ENCODE measurements around the gene ZNF618. TPM values are rescaled to one million over a fixed set of nuclear protein-coding genes. Genes with fewer than 3 reads are reported as not detected.

ZNF618 gene
- total and polyA plus RNA-seq, 8 donors = 9.9 to 38.6 (median 34.9) TPM

DNA sequence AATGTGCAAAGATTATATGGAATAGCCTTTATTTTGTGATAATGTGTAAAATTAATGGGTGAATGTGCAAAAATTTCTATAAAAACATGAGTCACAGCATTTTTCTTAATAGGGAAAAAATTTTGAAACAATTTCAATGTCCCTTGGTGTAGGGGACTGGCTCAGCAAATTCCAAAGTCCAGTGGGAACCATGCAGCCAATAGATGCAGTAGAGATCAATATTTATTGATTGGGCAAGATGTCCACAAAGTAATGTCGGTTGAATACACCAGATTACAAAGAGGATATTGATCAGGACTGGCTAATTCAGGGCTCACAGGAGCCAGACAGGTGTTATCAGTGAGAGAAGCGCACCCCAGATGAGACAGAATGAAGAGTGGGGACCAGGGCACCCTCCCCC, 139.5 kb downstream of the ZNF618 start:
- Histone ChIP-seq H3K4me1 (no peaks in the 10 kb centered on the region), H3K36me3 (peaks cover 0 to 26% of the 10 kb centered on the region in 2 donors), H3K27me3 (no peaks in the 10 kb centered on the region), H3K27ac (no peak overlapping the region), H3K9me3 (no peaks in the 10 kb centered on the region), H3K4me3 (no peak overlapping the region)
- TF ChIP-seq, protein P1, sequence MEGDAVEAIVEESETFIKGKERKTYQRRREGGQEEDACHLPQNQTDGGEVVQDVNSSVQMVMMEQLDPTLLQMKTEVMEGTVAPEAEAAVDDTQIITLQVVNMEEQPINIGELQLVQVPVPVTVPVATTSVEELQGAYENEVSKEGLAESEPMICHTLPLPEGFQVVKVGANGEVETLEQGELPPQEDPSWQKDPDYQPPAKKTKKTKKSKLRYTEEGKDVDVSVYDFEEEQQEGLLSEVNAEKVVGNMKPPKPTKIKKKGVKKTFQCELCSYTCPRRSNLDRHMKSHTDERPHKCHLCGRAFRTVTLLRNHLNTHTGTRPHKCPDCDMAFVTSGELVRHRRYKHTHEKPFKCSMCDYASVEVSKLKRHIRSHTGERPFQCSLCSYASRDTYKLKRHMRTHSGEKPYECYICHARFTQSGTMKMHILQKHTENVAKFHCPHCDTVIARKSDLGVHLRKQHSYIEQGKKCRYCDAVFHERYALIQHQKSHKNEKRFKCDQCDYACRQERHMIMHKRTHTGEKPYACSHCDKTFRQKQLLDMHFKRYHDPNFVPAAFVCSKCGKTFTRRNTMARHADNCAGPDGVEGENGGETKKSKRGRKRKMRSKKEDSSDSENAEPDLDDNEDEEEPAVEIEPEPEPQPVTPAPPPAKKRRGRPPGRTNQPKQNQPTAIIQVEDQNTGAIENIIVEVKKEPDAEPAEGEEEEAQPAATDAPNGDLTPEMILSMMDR (IDR thresholded peaks at IDR 0.05) = no peak
- no peak for ATAC-seq
- no peak for DNase-seq
- intact Hi-C loops (cut with DNase I) = no loop called here

DNA sequence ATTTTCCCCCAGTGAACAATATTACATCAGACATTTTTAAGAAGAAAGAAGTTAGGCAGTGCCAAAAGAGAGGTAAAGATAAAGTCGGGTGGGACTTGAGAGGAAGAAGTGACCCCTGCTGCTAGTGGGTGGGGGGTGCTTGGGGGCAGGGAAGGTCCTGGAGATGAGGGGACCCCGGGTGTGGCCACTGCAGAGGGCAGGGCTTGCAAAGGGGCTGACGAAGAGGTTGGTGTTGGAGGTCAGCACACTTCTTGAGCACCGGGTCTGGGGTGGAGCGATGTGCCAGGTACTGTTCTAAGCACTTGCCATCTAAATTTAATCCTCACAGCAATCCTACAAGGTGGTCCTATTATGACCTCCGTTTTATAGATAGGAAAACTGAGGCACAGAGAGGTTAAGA, 140.0 kb downstream of the ZNF618 start:
- Histone ChIP-seq H3K9me3 (no peaks in the 10 kb centered on the region), H3K4me3 (no peak overlapping the region), H3K27ac (no peak overlapping the region), H3K4me1 (no peaks in the 10 kb centered on the region), H3K27me3 (no peaks in the 10 kb centered on the region), H3K36me3 (peaks cover 0 to 27% of the 10 kb centered on the region in 2 donors)
- TF ChIP-seq, protein P1 (IDR thresholded peaks at IDR 0.05) = no peak
- ATAC-seq = no peak
- intact Hi-C loops (cut with DNase I) = no loop called here
- no peak for DNase-seq

DNA sequence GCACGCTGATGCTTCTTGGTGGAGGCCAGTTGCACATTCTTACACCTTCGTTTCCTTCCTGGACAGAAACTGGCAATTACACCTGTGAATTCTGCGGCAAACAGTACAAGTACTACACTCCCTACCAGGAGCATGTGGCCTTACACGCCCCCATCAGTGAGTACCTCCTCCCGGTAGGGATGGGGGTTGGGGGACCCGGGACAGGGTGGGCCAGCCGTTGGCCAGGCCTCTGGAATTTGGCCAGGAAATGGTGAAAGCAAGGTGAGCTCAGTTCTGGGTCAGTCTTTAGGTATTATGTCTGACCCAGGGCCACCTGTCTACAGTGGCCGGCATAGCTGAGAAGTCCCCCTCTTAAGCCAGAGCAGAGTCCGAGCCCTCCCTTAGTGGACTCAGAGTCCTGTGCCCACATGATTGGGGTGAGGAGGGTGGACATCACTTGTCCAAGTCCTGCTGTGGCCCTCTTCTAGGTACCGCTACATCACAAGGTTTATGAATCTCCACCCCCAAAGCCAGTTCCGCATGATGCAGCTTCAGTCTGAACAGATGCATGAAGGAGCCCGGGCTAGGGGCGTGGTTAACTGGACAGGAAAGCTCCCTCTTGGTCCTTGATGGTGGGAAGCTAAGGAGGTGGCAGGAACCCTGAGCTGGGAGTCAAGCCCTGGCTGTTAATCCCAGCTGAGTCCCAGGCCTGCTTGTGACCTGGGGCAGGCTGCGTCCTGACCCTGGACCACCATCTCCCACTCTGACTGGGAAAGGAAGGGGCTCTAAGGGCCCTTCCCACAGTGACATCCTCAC, 140.7 kb downstream of the ZNF618 start:
- Histone ChIP-seq H3K27me3 (no peaks in the 10 kb centered on the region), H3K4me1 (no peaks in the 10 kb centered on the region), H3K27ac (no peak overlapping the region), H3K9me3 (peaks cover 0 to 2% of the 10 kb centered on the region in 2 donors), H3K36me3 (peaks cover 0 to 21% of the 10 kb centered on the region in 2 donors), H3K4me3 (no peak overlapping the region)
- intact Hi-C loops (cut with DNase I) = no loop called here
- TF ChIP-seq, protein P1 (IDR thresholded peaks at IDR 0.05) = no peak
- ATAC-seq (no peak), DNase-seq (no peak)

DNA sequence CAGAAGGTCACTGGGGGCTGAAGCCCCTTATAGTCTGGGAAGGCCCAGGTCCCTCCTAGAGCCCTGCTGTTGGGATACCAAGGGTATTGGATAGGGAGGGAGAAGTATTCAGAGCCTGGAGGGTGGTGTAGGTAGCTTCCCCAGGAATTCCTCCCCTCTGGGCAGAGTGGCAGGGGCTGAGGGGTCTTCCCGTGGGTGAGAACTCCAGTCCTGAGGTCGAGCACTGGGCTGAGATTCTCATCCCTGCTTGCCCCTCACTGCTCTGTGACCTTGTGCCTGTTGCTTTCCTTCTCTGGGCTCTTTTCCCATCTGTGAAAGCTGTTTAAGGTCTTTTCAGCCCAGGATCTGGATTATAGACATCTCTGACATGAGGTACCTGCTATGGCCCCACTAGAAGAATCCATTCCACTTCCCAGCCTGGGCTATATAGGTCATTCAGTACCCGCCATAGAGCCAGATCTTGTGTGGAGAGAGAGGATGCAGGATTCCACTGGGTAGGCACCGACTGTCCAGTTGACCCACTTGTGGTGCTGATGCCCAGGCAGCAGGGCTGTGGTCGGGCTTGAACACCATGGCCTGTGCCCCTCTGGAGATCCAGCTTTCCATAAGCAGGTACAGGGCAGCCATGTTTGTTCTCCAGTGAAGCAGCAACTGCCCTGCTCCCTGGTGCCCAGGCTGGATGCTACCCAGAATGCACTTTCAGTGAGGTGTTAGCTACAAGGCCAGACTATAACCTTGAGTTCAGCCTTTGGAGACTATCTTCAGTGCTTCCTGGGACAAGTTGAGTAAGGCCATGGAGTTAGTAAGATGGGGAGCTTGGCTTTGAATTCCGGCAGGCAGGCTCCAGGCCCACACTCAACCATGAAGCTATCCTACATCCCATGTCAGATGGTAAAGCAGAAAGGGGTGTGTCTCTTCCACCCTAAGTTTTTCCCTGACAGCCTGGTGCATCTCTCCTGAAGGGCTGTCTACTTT, 141.9 kb downstream of the ZNF618 start:
- intact Hi-C loops (cut with DNase I) = no loop called here
- peaks cover 0 to 14% of the 10 kb centered on the region in 2 donors for H3K9me3 ChIP-seq
- H3K4me3 ChIP-seq = no peak overlapping the region
- H3K4me1 ChIP-seq = no peaks in the 10 kb centered on the region
- DNase-seq (no peak), ATAC-seq (no peak)
- H3K27ac ChIP-seq = no peak overlapping the region
- peaks cover 0 to 22% of the 10 kb centered on the region in 2 donors for H3K36me3 ChIP-seq
- no peaks in the 10 kb centered on the region for H3K27me3 ChIP-seq
- TF ChIP-seq, protein P1 (IDR thresholded peaks at IDR 0.05) = no peak

DNA sequence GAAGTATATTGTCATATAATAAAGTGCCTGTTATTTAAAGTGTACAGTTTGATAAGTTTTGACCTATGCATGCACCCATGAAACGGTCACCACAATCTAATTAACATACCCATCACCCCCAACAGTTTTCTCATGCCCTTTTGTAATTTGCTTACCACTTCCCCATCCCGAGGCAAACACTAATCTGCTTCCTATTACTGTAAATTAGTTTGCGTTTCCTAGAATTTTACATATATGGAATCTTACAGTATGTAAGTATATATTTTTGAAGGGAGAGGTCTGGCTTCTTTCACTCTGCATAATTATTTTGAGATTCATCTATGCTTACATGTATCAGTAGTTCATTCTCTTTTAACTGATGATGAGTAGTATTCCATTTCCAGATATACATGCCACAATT, 145.5 kb downstream of the ZNF618 start:
- TF ChIP-seq, protein P1 (IDR thresholded peaks at IDR 0.05) = no peak
- DNase-seq (no peak), ATAC-seq (no peak)
- no peak overlapping the region for H3K4me3 ChIP-seq
- H3K9me3 ChIP-seq = peaks cover 0 to 28% of the 10 kb centered on the region in 2 donors
- H3K4me1 ChIP-seq = no peaks in the 10 kb centered on the region
- intact Hi-C loops (cut with DNase I) = no loop called here
- peaks cover 0 to 30% of the 10 kb centered on the region in 2 donors for H3K36me3 ChIP-seq
- no peaks in the 10 kb centered on the region for H3K27me3 ChIP-seq
- H3K27ac ChIP-seq = no peak overlapping the region

All from left lung (tissue), 10 donors.